HepG2 (cell line): ENCODE results near the gene CLDN10. TPM values are rescaled to one million over a fixed set of nuclear protein-coding genes. Genes with fewer than 3 reads are reported as not detected.

Experiments
- CAMTA2 ChIP-seq: sonication (generic); formaldehyde crosslinking; IDR thresholded peaks from 2 replicates; pipeline ENCODE4 v1.4.0; 2020; ENCODE audit warnings: mild to moderate bottlenecking, missing genetic modification reagents, borderline replicate concordance
- KDM2A ChIP-seq: sonication (generic); formaldehyde crosslinking; IDR thresholded peaks from 2 replicates; pipeline ENCODE4 v1.4.0; 2020; ENCODE audit warnings: low read depth, missing genetic modification reagents, borderline replicate concordance
- KDM5B ChIP-seq: sonication (generic); formaldehyde crosslinking; IDR thresholded peaks from 2 replicates; pipeline ENCODE4 v1.4.0; 2020; ENCODE audit warnings: missing genetic modification reagents, mild to moderate bottlenecking, borderline replicate concordance
- MED1 ChIP-seq: sonication (generic); formaldehyde crosslinking; IDR thresholded peaks from 2 replicates; pipeline ENCODE4 v1.4.0; 2020; ENCODE audit warnings: missing genetic modification reagents
- PHF8 ChIP-seq: sonication (generic); formaldehyde crosslinking; IDR thresholded peaks from 2 replicates; pipeline ENCODE4 v1.5.0; 2020; ENCODE audit warnings: missing genetic modification reagents
- ZNF652 ChIP-seq: IDR thresholded peaks from 2 replicates; pipeline ENCODE4 v1.6.1; 2016; ENCODE audit warnings: low read depth, borderline replicate concordance
- ZNF660 ChIP-seq: sonication (generic); formaldehyde crosslinking; IDR thresholded peaks from 2 replicates; pipeline ENCODE4 v1.5.1; 2020; ENCODE audit warnings: mild to moderate bottlenecking, low read depth, missing genetic modification reagents, borderline replicate concordance
- ZNF746 ChIP-seq: sonication (generic); formaldehyde crosslinking; IDR thresholded peaks from 2 replicates; pipeline ENCODE4 v1.8.0; 2022; ENCODE audit warnings: mild to moderate bottlenecking, missing genetic modification reagents
- polyA plus RNA-seq, 8 experiments: library from polyadenylated mRNA; depleted of rRNA in 3 of 8; stranded (reverse) in 7 of 8; unstranded in 1 of 8; fragments of >200 nt; fragmentation: Illumina TruSeq in 4 of 8; extraction: Trizol in 4 of 8; gene quantifications; 2 replicates each; pipeline versions ENCODE4 v1.2.1 to v1.2.3, GENCODE V29; 2011 to 2016; ENCODE audit warnings: low read depth in 4 of 8, missing spikeins in 1 of 8, mixed read lengths in 1 of 8; ENCODE audit not compliant: insufficient read depth in 1 of 8
- total RNA-seq, 5 experiments: library from RNA; depleted of rRNA; stranded (reverse); fragments of >200 nt; fragmentation: Illumina TruSeq; extraction: Trizol; gene quantifications; 2 replicates each; pipeline ENCODE4 v1.2.3, GENCODE V29; 2016; ENCODE audit warnings: low read depth in 1 of 5
- TF ChIP-seq, protein P1 (sequence below): sonication (generic); formaldehyde crosslinking; IDR thresholded peaks from 2 replicates; pipeline ENCODE4 v1.4.0; 2020; ENCODE audit warnings: missing genetic modification reagents
- TF ChIP-seq, protein P2 (sequence below): sonication (generic); formaldehyde crosslinking; IDR thresholded peaks from 2 replicates; pipeline ENCODE4 v1.4.0; 2020; ENCODE audit warnings: missing genetic modification reagents
- TF ChIP-seq, protein P3 (sequence below): sonication (generic); formaldehyde crosslinking; IDR thresholded peaks from 2 replicates; pipeline ENCODE4 v1.9.0; 2021; ENCODE audit warnings: missing genetic modification reagents, mild to moderate bottlenecking, borderline replicate concordance
- TF ChIP-seq, protein P4 (sequence below): sonication (generic); formaldehyde crosslinking; IDR thresholded peaks from one replicate; pipeline ENCODE4 v1.5.1; 2020; ENCODE audit warnings: mild to moderate bottlenecking, missing genetic modification reagents; ENCODE audit errors: not compliant biosample characterization

Gene CLDN10
- total and polyA plus RNA-seq, 2 of the 13 experiments (the other 11 are each of a cell fraction or from before 2014, with no cell fraction given): not detected

DNA sequence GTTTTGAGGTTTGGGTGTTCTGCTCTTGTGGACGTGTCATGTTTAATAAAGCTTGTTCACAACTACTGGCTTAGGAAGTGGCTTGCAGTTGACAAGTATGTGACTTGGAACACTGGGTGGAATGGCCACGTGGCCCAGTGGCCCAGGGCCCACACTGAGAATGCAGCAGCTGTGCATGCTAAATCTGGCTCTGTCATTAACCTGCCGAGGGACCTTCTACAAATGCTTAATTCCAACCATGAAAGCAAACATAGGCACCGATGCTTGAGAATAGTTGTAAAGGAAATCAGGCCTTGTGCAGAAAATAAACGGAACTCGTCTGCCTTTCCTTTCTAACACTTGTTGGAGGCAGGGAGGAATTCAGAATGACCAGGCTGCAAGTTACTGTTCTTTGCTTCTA is 11.6 kb upstream of the CLDN10 start (continued):
- no peak for TF ChIP-seq KDM2A
- no peak for TF ChIP-seq ZNF746
- TF ChIP-seq, protein P1, sequence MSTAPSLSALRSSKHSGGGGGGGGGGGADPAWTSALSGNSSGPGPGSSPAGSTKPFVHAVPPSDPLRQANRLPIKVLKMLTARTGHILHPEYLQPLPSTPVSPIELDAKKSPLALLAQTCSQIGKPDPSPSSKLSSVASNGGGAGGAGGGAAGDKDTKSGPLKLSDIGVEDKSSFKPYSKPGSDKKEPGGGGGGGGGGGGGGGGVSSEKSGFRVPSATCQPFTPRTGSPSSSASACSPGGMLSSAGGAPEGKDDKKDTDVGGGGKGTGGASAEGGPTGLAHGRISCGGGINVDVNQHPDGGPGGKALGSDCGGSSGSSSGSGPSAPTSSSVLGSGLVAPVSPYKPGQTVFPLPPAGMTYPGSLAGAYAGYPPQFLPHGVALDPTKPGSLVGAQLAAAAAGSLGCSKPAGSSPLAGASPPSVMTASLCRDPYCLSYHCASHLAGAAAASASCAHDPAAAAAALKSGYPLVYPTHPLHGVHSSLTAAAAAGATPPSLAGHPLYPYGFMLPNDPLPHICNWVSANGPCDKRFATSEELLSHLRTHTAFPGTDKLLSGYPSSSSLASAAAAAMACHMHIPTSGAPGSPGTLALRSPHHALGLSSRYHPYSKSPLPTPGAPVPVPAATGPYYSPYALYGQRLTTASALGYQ (CRISPR knock-in tag): no peak
- TF ChIP-seq PHF8 (CRISPR knock-in tag): no peak
- no peak for TF ChIP-seq ZNF660 (CRISPR knock-in tag)
- no peak for TF ChIP-seq ZNF652 (CRISPR knock-in tag)
- TF ChIP-seq KDM5B (CRISPR knock-in tag): no peak
- TF ChIP-seq, protein P2, sequence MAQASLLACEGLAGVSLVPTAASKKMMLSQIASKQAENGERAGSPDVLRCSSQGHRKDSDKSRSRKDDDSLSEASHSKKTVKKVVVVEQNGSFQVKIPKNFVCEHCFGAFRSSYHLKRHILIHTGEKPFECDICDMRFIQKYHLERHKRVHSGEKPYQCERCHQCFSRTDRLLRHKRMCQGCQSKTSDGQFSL (CRISPR knock-in tag): no peak
- TF ChIP-seq, protein P3, sequence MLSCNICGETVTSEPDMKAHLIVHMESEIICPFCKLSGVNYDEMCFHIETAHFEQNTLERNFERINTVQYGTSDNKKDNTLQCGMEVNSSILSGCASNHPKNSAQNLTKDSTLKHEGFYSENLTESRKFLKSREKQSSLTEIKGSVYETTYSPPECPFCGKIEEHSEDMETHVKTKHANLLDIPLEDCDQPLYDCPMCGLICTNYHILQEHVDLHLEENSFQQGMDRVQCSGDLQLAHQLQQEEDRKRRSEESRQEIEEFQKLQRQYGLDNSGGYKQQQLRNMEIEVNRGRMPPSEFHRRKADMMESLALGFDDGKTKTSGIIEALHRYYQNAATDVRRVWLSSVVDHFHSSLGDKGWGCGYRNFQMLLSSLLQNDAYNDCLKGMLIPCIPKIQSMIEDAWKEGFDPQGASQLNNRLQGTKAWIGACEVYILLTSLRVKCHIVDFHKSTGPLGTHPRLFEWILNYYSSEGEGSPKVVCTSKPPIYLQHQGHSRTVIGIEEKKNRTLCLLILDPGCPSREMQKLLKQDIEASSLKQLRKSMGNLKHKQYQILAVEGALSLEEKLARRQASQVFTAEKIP (CRISPR knock-in tag): no peak
- no peak for TF ChIP-seq CAMTA2
- TF ChIP-seq, protein P4, sequence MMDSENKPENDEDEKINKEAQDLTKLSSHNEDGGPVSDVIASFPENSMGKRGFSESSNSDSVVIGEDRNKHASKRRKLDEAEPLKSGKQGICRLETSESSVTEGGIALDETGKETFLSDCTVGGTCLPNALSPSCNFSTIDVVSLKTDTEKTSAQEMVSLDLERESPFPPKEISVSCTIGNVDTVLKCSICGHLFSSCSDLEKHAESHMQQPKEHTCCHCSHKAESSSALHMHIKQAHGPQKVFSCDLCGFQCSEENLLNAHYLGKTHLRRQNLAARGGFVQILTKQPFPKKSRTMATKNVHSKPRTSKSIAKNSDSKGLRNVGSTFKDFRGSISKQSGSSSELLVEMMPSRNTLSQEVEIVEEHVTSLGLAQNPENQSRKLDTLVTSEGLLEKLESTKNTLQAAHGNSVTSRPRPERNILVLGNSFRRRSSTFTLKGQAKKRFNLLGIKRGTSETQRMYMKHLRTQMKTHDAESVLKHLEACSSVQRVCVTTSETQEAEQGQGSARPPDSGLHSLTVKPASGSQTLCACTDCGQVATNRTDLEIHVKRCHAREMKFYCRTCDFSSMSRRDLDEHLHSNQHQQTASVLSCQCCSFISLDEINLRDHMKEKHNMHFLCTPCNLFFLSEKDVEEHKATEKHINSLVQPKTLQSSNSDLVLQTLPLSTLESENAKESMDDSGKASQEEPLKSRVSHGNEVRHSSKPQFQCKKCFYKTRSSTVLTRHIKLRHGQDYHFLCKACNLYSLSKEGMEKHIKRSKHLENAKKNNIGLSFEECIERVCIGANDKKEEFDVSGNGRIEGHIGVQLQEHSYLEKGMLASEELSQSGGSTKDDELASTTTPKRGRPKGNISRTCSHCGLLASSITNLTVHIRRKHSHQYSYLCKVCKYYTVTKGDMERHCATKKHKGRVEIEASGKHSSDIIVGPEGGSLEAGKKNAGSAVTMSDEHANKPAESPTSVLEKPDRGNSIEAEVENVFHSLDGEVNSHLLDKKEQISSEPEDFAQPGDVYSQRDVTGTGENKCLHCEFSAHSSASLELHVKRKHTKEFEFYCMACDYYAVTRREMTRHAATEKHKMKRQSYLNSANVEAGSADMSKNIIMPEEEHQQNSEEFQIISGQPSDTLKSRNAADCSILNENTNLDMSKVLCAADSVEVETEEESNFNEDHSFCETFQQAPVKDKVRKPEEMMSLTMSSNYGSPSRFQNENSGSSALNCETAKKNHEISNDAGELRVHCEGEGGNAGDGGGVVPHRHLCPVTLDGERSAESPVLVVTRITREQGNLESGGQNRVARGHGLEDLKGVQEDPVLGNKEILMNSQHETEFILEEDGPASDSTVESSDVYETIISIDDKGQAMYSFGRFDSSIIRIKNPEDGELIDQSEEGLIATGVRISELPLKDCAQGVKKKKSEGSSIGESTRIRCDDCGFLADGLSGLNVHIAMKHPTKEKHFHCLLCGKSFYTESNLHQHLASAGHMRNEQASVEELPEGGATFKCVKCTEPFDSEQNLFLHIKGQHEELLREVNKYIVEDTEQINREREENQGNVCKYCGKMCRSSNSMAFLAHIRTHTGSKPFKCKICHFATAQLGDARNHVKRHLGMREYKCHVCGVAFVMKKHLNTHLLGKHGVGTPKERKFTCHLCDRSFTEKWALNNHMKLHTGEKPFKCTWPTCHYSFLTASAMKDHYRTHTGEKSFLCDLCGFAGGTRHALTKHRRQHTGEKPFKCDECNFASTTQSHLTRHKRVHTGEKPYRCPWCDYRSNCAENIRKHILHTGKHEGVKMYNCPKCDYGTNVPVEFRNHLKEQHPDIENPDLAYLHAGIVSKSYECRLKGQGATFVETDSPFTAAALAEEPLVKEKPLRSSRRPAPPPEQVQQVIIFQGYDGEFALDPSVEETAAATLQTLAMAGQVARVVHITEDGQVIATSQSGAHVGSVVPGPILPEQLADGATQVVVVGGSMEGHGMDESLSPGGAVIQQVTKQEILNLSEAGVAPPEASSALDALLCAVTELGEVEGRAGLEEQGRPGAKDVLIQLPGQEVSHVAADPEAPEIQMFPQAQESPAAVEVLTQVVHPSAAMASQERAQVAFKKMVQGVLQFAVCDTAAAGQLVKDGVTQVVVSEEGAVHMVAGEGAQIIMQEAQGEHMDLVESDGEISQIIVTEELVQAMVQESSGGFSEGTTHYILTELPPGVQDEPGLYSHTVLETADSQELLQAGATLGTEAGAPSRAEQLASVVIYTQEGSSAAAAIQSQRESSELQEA (CRISPR knock-in tag): no peak
- no peak for TF ChIP-seq MED1
